SU-DHL-6 (cell line): Measurements from ENCODE around the gene C19orf44.

ENCODE experiments used
- H2AFZ ChIP-seq: fragments of 200-600 bp; sonication (generic); 2 replicates; pipeline ENCODE4 v1.6.1; 2014; ENCODE audit warnings: low read depth, mild to moderate bottlenecking, moderate library complexity, mixed read lengths, antibody characterized with exemption, low read length; ENCODE audit not compliant: severe bottlenecking
- H3F3A ChIP-seq: fragments of 200-600 bp; shearing (Covaris generic); 2 replicates; pipeline ENCODE4 v1.6.0; 2016; ENCODE audit warnings: antibody characterized with exemption, mild to moderate bottlenecking; ENCODE audit not compliant: insufficient read depth
- H3K27ac ChIP-seq: fragments of 200-600 bp; sonication (generic); 2 replicates; pipeline ENCODE4 v1.5.1; 2016; ENCODE audit warnings: low read depth, mild to moderate bottlenecking, low read length, moderate library complexity, mixed read lengths
- H3K27me3 ChIP-seq: fragments of 200-600 bp; sonication (generic), shearing (Covaris generic); 2 replicates; pipeline ENCODE4 v1.6.0; 2014; ENCODE audit warnings: mild to moderate bottlenecking, low read length
- H3K36me3 ChIP-seq: fragments of 200-600 bp; sonication (generic); 2 replicates; pipeline ENCODE4 v1.6.1; 2014; ENCODE audit warnings: mild to moderate bottlenecking, low read length, mixed read lengths
- H3K4me2 ChIP-seq: fragments of 300-600, 200-600 bp; shearing (Covaris generic), sonication (generic); 2 replicates; pipeline ENCODE4 v1.6.0; 2014; ENCODE audit warnings: low read length, low read depth, mild to moderate bottlenecking; ENCODE audit not compliant: poor library complexity, severe bottlenecking
- H3K4me3 ChIP-seq: fragments of 200-600 bp; sonication (generic); 2 replicates; pipeline ENCODE4 v1.5.1; 2014; ENCODE audit warnings: antibody characterized with exemption, low read length, mild to moderate bottlenecking, mixed read lengths; ENCODE audit not compliant: insufficient read depth, poor library complexity, severe bottlenecking
- H3K79me2 ChIP-seq: fragments of 200-600 bp; sonication (generic); 2 replicates; pipeline ENCODE4 v1.6.1; 2014; ENCODE audit warnings: mild to moderate bottlenecking, low read length, moderate library complexity; ENCODE audit not compliant: insufficient read depth
- H3K9ac ChIP-seq: fragments of 200-600 bp; sonication (generic); 2 replicates; pipeline ENCODE4 v1.7.0; 2014; ENCODE audit warnings: mild to moderate bottlenecking, low read length
- H3K9me2 ChIP-seq: fragments of 200-600 bp; sonication (generic); replicated peaks from 2 replicates; pipeline ENCODE4 v1.6.1; 2014; ENCODE audit warnings: low read length; ENCODE audit not compliant: insufficient read depth
- H3K9me3 ChIP-seq: fragments of 200-600 bp; sonication (generic); 2 replicates; pipeline ENCODE4 v1.6.1; 2014; ENCODE audit warnings: low read length, mixed read lengths; ENCODE audit not compliant: insufficient read depth
- H4K20me1 ChIP-seq: fragments of 200-600 bp; sonication (generic); 2 replicates; pipeline ENCODE4 v1.6.1; 2014; ENCODE audit warnings: low read depth, mild to moderate bottlenecking, antibody characterized with exemption, low read length, moderate library complexity, mixed read lengths
- EZH2phosphoT487 ChIP-seq: fragments of 200-600 bp; sonication (generic), shearing (Covaris generic); conservative IDR thresholded peaks from 2 replicates; pipeline ENCODE4 v1.6.1; 2018; ENCODE audit warnings: mild to moderate bottlenecking, antibody characterized with exemption, low read length, moderate library complexity, mixed read lengths
- TF ChIP-seq, protein P1 (sequence below): fragments of 200-600 bp; sonication (generic); IDR thresholded peaks from one replicate; pipeline ENCODE4 v1.5.1; 2017; ENCODE audit warnings: antibody characterized with exemption, mild to moderate bottlenecking, low read length, moderate library complexity; ENCODE audit not compliant: insufficient read depth, poor library complexity, severe bottlenecking

The C19orf44 gene

DNA sequence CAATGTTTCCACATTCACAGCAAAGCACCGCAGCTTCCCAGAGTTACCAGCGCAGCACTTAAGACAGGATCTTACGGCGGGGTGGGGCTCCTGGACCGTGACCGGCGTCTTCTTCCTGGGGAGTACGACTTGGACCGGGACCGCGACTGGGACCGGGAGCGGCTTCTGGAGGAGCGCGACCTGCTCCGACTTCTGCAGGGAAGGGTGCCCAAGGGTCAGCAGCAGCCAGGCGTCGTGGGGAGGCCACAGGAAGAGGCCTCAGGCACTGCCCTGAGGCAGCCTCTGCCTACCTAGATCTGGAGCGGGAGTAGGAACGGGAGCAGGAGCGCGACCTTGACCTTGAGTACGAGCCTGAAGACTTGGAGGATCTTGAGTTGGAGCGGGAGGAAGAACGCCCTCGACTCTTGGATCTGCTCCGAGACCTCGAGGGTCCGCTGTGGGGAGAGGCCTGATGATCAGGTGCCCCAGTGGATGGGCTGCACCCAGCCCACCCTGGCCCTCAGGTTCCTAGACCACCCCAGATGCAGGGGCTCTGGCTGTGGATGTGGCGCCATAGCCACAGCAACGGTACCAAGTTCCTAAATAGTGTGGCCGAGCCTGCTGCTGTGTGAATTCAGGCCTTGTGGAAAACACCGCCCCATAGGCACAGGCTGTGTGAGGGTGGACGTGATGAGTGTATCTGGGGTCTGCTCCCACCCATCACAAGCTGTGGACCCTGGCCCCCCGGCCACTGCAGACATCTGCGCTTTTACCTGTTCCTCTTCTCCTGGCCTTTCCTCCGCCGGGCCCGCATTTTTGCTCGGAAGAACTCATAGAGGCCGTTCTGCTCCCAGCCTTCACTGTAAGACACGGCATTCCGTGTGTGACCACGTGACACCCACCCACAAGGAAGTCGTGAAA, 24.1 kb downstream of the C19orf44 start:
- H3F3A ChIP-seq, result peaks cover 9% of the 10 kb centered on the region
- no peak overlapping the region for H3K27ac ChIP-seq
- TF ChIP-seq EZH2phosphoT487, result no peak
- TF ChIP-seq, protein P1, sequence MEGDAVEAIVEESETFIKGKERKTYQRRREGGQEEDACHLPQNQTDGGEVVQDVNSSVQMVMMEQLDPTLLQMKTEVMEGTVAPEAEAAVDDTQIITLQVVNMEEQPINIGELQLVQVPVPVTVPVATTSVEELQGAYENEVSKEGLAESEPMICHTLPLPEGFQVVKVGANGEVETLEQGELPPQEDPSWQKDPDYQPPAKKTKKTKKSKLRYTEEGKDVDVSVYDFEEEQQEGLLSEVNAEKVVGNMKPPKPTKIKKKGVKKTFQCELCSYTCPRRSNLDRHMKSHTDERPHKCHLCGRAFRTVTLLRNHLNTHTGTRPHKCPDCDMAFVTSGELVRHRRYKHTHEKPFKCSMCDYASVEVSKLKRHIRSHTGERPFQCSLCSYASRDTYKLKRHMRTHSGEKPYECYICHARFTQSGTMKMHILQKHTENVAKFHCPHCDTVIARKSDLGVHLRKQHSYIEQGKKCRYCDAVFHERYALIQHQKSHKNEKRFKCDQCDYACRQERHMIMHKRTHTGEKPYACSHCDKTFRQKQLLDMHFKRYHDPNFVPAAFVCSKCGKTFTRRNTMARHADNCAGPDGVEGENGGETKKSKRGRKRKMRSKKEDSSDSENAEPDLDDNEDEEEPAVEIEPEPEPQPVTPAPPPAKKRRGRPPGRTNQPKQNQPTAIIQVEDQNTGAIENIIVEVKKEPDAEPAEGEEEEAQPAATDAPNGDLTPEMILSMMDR, result no peak
- H2AFZ ChIP-seq, result no peak overlapping the region
- H3K9me3 ChIP-seq, result no peaks in the 10 kb centered on the region
- no peaks in the 10 kb centered on the region for H3K27me3 ChIP-seq
- peaks cover 4% of the 10 kb centered on the region; the same call in 1 of the 2 replicates for H3K36me3 ChIP-seq
- no peaks in the 10 kb centered on the region for H4K20me1 ChIP-seq
- no peak overlapping the region for H3K9ac ChIP-seq
- H3K4me2 ChIP-seq, result no peak overlapping the region
- H3K9me2 ChIP-seq, result no peaks in the 10 kb centered on the region
- no peak overlapping the region for H3K4me3 ChIP-seq
- H3K79me2 ChIP-seq, result no peaks in the 10 kb centered on the region

DNA sequence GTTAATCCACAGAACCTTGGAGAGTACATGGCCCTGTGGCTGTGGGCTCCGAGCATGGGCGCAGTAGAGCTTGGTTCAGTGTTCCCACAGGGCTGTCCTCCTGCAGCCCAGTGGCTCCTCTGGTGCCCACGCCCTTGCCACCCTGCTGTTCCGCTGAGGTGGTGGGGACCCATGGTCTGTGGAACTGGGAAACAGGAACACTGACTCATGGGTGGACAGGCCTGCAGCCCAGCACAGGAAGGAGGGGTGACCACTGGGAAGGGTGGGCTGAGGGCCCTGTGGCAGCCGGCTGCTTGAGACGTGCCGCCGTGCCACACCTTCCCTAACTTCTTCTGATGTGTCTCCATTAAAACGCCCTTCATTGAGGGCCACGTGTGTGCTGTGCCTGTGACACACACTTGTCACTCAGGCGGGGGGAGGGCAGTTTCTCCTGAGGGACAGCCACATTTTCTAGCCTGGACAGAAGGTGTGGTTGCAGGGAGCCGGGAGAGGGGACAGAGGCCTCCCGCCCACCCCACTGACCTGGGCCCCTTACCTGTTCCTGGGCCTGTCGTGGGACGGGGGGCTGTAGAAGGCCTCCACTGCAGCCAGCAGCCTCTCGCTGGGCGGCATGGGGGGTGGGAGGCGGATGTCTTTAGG, 24.9 kb downstream of the C19orf44 start:
- H3K79me2 ChIP-seq, result no peaks in the 10 kb centered on the region
- no peaks in the 10 kb centered on the region for H3K9me3 ChIP-seq
- H3K4me2 ChIP-seq, result no peak overlapping the region
- no peak overlapping the region for H2AFZ ChIP-seq
- H3K36me3 ChIP-seq, result peaks cover 4% of the 10 kb centered on the region; the same call in 1 of the 2 replicates
- H3K4me3 ChIP-seq, result no peak overlapping the region
- H3K9ac ChIP-seq, result no peak overlapping the region
- H3K27ac ChIP-seq, result no peak overlapping the region
- no peaks in the 10 kb centered on the region for H3K27me3 ChIP-seq
- no peaks in the 10 kb centered on the region for H3K9me2 ChIP-seq
- TF ChIP-seq, protein P1, result no peak
- TF ChIP-seq EZH2phosphoT487, result no peak
- peaks cover 4% of the 10 kb centered on the region; the same call in 1 of the 2 replicates for H3F3A ChIP-seq
- H4K20me1 ChIP-seq, result no peaks in the 10 kb centered on the region

DNA sequence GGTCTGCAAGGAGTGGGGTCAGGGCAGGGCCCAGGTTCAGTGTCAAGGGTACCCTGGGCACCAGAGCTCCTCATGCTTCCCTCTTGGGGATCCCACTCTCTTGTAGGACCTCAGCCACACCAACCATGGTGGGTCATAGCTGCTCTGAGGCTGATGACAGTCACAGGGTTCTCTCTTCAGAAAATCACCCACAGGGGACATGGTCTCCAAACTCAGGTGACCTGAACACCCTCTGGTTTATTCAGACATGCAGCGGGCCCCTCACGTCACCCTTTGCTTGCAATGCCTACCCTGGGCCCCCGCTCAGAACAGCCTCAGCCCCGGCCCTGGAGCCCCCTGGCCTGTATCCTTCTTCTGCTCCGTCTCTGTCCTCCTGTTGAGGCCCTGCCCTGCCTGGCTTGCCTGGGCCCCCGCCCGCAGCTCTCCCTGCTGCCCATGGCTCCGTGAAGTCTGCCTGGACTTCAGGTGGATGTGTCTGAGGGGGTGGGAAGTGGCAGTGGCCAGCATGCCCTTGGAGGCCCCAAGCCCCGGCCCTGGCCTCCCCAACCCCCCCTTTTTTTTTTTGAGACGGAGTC, 25.6 kb downstream of the C19orf44 start:
- Histone ChIP-seq H3K9me3 (no peaks in the 10 kb centered on the region), H3K79me2 (no peaks in the 10 kb centered on the region), H3K36me3 (peaks cover 4% of the 10 kb centered on the region; the same call in 1 of the 2 replicates), H3K9me2 (no peaks in the 10 kb centered on the region), H3F3A (peaks cover 4% of the 10 kb centered on the region; the same call in 1 of the 2 replicates), H3K4me3 (no peak overlapping the region), H3K9ac (no peak overlapping the region), H3K27ac (no peak overlapping the region), H2AFZ (no peak overlapping the region), H3K27me3 (no peaks in the 10 kb centered on the region), H4K20me1 (no peaks in the 10 kb centered on the region), H3K4me2 (no peak overlapping the region)
- TF ChIP-seq, protein P1, result no peak
- TF ChIP-seq EZH2phosphoT487, result no peak
